ENCODE results near the gene C17orf114.

Gene C17orf114

DNA sequence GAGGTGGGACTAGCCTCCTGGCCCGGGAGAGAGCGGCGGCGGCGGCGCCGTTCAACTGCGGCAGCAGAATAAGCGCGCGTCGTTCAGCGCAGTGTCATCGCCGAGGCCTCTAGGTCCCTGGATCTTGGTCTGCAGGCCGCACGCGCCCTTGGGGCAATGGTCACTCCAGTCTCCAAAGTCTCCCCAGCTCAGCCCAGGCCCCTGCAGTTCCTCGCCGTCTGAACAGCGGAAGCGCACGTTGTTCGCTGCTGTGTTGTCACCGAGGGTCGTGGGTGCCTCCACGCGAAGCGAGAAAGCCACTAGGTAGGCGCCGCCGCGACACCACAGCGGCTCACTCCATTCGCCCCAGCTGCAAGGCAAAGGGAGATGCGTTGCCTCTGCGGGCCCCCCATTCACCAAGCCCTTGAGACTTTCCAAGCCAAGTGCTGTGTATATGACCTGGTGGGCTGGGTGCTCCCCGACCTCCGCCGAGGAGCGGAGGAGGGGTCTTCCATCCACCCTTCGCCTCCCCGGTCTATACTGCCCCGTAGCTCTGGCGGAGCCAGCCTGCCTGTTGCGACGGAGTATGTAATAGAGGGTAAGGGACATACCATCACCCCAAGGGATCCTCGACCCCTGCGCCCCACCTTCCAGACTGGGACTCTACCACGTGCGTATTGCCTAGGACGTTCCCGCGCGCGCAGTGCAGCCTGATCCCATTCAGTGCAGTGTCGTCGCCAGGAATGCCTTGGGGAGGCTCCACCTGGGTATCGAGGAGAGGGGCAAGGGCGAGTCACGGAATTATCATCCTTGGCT, 16.6 kb downstream of the C17orf114 start:
- no peak overlapping the region for H3K27ac Mint-ChIP-seq
- H3K36me3 Mint-ChIP-seq, result no peaks in the 10 kb centered on the region
- H3K4me1 Mint-ChIP-seq, result peaks cover 35% of the 10 kb centered on the region
- no peak overlapping the region for H3K4me3 Mint-ChIP-seq
- no peak for ATAC-seq
- peaks cover 79% of the 10 kb centered on the region for H3K27me3 Mint-ChIP-seq
- H3K9me3 Mint-ChIP-seq, result no peaks in the 10 kb centered on the region

DNA sequence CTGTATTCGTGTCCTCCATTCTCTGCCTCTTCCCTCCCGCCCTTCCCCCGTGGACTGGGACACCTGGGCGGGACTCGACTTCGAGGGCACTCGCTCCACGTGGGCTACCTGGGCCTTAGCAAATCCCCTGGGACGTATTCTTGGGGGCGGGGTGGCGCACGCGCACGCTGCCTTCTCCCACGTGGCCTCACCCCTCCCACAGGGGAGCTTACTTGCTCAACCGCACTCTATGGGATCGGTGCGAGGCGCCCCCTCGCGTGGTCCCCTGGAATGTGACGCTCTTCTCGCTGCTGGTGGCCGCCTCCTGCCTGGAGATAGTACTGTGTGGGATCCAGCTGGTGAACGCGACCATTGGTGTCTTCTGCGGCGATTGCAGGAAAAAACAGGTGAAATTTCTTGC, 19.5 kb downstream of the C17orf114 start:
- Mint-ChIP-seq H3K9me3 (no peaks in the 10 kb centered on the region), H3K36me3 (no peaks in the 10 kb centered on the region), H3K27me3 (peaks cover 81% of the 10 kb centered on the region), H3K27ac (no peak overlapping the region), H3K4me3 (no peak overlapping the region), H3K4me1 (peaks cover 19% of the 10 kb centered on the region)
- no peak for ATAC-seq

DNA sequence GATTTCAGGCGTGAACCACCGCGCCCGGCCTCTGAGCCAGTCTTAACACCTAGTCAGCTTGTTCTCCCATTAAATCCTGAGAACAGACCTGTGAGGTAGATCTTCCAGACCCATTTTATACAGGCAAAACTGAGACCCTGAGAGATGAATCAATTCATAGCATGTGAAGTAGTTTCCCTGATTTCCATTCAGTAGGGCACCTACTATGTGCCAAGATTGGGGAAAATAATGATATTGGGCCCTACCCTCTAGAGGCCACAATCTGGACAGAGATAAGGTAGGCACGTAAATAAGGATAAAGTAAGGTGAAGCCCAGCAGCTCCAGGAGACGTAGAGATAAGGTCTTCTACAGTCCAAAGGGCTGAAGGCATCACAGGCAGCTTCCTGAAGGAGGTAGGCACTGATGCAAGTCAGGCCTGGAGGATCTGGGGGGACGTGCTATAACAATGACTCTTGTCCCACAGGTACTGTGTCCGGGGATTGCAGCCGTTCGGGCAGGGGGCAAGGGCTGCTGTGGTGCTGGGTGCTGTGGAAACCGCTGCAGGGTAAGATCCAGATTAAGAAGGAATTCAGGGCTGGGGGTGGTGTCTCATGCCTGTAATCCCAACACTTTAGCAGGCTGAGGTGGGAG, 21.7 kb downstream of the C17orf114 start:
- no peak overlapping the region for H3K27ac Mint-ChIP-seq

DNA sequence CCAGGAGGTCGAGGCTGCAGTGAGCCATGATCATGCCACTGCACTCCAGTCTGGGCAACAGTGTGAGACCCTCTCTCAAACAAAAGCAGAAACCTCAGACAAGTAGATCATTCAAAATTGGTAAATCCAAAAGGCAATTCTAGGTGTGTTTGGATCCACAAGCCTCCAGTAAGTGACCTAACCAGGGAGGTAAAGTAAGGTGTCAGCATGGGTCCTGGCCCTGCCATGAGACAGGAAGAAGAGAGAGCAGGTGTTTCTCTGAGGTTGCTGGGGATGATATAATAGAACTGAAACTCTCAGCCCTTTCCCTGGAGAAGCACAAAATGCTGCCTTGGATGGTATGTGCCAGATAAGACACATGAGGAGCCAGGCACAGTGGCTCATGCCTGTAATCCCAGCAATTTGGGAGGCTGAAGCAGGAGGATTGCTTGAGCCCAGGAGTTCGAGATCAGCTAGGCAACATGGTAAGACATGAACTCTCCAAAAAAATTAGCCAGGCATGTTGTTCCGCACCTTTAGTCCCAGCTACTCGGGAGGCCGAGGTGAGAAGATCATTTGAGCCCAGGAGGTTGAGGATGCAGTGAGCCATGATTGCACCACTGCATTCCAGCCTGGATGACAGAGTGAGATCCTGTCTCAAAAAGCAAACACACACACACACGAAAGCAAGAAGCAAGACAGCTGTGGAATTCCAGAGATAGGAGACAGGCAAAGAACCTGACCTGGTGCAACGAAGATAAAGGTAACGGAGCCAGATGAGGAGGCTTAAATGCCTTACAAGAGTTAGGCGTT, 24.0 kb downstream of the C17orf114 start:
- Mint-ChIP-seq H3K4me1 (peaks cover 12% of the 10 kb centered on the region), H3K4me3 (no peak overlapping the region), H3K27me3 (peaks cover 76% of the 10 kb centered on the region), H3K36me3 (no peaks in the 10 kb centered on the region), H3K9me3 (no peaks in the 10 kb centered on the region), H3K27ac (no peak overlapping the region)
- no peak for ATAC-seq

More for the DNA sequence above, 21.7 kb downstream of the C17orf114 start:
- H3K4me3 Mint-ChIP-seq, result no peak overlapping the region
- H3K36me3 Mint-ChIP-seq, result no peaks in the 10 kb centered on the region
- peaks cover 76% of the 10 kb centered on the region for H3K27me3 Mint-ChIP-seq
- H3K9me3 Mint-ChIP-seq, result no peaks in the 10 kb centered on the region
- H3K4me1 Mint-ChIP-seq, result peaks cover 3% of the 10 kb centered on the region
- ATAC-seq, result no peak

DNA sequence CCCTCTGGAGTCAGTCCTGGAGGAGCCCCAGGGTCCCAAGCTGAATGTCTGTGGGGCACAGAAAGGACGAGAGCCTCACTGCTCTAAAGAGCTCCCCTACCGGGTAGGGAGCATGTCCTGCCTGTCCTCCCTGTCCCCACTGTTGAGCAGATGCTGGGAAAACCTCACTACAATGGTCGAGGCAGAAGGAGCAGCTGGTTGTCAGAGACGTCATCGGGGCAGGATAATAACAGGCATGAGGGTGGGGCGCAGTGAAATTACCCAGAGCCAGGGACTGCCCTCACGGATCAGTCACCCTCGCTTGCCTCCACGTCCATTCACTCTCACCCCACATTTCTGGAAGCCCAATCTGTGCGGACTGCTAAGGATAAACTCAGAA, 29.9 kb downstream of the C17orf114 start:
- no peaks in the 10 kb centered on the region for H3K36me3 Mint-ChIP-seq
- no peak for ATAC-seq
- peaks cover 74% of the 10 kb centered on the region for H3K27me3 Mint-ChIP-seq
- H3K4me1 Mint-ChIP-seq, result peaks cover 12% of the 10 kb centered on the region
- H3K9me3 Mint-ChIP-seq, result no peaks in the 10 kb centered on the region
- no peak overlapping the region for H3K27ac Mint-ChIP-seq
- no peak overlapping the region for H3K4me3 Mint-ChIP-seq

DNA sequence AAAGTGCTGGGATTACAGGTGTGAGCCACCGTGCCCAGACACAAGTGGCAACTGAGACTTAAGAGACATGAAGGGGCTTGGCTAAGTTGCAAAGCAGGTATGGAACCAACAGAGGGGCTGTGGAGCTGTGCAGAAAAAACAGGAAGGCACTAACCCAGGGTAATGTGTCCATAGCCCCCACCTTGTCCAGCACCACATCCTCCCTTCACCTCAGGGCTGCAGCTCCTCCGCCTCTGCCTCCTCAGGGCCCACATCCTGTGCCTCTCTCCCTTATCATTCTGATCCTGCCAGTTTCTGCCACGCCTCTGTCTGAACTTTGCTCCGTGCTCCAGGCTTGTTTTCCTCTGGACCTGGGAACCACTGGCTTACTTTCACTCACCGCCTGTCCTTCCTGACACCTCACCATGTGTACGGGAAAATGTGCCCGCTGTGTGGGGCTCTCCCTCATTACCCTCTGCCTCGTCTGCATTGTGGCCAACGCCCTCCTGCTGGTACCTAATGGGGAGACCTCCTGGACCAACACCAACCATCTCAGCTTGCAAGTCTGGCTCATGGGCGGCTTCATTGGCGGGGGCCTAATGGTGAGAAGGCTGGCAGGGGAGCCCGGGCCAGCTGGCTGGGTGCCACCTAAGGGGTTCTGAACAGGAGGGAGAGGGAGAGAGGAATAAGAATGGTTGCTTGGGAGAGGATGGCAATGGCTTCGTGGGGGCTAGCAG, 30.5 kb downstream of the C17orf114 start, which contains the start of gene TM4SF5:
Gene TM4SF5, plus strand, starts transcription at position 368 of the 716 bp plus-strand sequence. Its CDS starts 37 bp downstream, at position 405.
- Mint-ChIP-seq H3K36me3 (no peaks in the 10 kb centered on the region), H3K9me3 (no peaks in the 10 kb centered on the region), H3K4me3 (no peak within 1 kb of the TSS), H3K4me1 (peaks cover 12% of the 10 kb centered on the region), H3K27ac (no peak within 1 kb of the TSS), H3K27me3 (peaks cover 68% of the 10 kb centered on the region)
- no peak for ATAC-seq

DNA sequence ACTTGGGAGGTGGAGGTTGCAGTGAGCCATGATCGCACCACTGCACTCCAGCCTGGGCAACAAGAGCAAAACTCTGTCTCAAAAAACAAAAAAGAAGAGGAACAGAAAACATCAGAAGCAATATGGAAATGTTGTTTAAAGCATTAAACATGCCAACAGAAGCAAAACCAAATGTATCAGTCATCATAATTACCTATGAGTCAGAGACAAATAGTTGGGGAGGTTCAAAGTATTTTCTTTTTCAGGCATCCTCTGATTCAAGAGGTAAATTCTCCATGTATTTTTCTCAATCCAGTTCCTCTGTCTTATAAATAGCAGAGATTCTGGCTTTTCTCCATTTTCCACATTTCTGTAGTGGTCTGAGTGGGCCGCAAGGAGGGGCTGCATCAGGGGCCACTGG, 32.5 kb downstream of the C17orf114 start:
- H3K27ac Mint-ChIP-seq, result no peak overlapping the region
- no peak for ATAC-seq
- H3K36me3 Mint-ChIP-seq, result no peaks in the 10 kb centered on the region
- peaks cover 52% of the 10 kb centered on the region for H3K27me3 Mint-ChIP-seq
- H3K9me3 Mint-ChIP-seq, result no peaks in the 10 kb centered on the region
- H3K4me3 Mint-ChIP-seq, result no peak overlapping the region
- peaks cover 7% of the 10 kb centered on the region for H3K4me1 Mint-ChIP-seq

DNA sequence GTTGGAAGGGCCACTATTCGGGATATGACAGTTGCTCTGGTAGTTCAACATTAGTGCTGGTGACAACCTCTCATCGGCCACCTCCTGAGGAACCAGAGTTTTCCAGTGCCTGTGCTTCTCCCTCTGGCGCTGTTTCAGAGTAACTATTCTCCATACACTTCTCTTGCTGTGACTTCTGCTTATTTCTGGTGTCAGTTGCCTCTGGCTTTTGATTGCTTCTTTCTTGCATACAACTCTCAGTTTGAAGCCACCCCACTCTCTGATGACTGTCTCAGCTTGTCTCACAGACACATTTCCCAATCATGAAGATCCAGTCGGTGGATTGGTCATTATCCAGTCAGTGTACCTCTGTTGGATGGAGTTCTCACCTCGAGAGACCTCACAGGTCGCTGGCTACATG, 33.8 kb downstream of the C17orf114 start:
- Mint-ChIP-seq H3K36me3 (no peaks in the 10 kb centered on the region), H3K9me3 (no peaks in the 10 kb centered on the region), H3K4me1 (peaks cover 5% of the 10 kb centered on the region), H3K27me3 (peaks cover 42% of the 10 kb centered on the region), H3K4me3 (no peak overlapping the region), H3K27ac (no peak overlapping the region)
- ATAC-seq, result no peak

DNA sequence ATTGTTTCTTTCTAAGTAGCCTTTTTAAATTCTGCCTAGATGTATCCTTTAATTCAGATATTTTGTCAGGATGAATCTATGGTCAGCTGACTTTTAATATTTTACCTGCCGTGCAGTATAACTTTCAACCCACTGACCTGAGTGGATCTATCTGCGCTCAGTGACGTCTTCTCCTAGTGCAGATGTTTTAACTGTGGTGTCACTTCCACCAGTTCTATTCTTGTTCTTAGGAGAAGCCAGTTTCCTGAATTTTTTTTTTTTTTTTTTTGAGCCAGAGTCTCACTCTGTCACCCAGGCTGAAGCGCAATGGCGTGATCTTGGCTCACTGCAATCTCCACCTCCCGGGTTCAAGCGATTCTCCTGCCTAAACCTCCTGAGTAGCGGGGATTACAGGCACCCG, 35.4 kb downstream of the C17orf114 start:
- no peak overlapping the region for H3K27ac Mint-ChIP-seq
- H3K36me3 Mint-ChIP-seq, result no peaks in the 10 kb centered on the region
- no peaks in the 10 kb centered on the region for H3K9me3 Mint-ChIP-seq
- ATAC-seq, result no peak
- peaks cover 31% of the 10 kb centered on the region for H3K27me3 Mint-ChIP-seq
- no peak overlapping the region for H3K4me3 Mint-ChIP-seq
- peaks cover 5% of the 10 kb centered on the region for H3K4me1 Mint-ChIP-seq

DNA sequence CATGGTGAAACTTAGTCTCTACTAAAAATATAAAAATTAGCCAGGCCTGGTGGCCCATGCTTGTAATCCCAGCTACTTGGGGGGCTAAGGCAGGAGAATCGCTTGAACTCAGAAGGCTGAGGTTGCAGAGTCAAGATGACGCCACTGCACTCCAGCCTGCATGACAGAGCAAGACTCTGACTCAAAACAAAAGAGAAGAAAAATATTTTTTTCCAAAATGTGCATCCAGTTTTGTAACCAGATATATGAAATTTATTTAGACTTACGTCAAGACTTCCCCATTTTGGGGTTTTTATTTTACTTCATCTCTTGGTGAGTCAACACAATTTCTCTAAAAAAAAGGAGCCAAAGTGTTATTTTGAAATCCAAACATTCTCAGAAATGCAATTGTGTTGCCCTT, 35.9 kb downstream of the C17orf114 start:
- H3K36me3 Mint-ChIP-seq, result no peaks in the 10 kb centered on the region
- no peak overlapping the region for H3K27ac Mint-ChIP-seq
- H3K27me3 Mint-ChIP-seq, result peaks cover 27% of the 10 kb centered on the region
- H3K4me1 Mint-ChIP-seq, result peaks cover 5% of the 10 kb centered on the region
- ATAC-seq, result no peak
- H3K9me3 Mint-ChIP-seq, result no peaks in the 10 kb centered on the region
- H3K4me3 Mint-ChIP-seq, result no peak overlapping the region

DNA sequence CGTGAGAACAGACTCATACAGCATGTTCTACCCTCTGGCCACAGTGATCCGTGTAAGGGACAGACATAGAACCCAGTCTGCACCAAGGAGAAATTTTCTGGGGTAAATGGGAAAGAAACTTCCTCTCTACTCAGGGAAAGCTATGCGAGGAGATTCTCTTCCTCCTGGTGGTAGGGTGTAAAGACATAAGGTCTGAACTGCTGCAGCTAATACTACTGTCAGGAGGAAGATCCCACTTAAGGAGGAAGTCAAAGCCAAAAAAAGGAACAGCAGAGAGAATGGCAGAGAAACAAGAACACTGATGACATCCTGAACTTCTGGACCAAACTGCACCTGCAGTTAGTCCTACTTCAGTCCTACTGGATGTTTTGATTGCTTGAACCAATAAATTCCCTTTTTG, 37.5 kb downstream of the C17orf114 start:
- Mint-ChIP-seq H3K36me3 (no peaks in the 10 kb centered on the region), H3K9me3 (no peaks in the 10 kb centered on the region), H3K4me3 (no peak overlapping the region), H3K4me1 (peaks cover 5% of the 10 kb centered on the region), H3K27me3 (peaks cover 17% of the 10 kb centered on the region), H3K27ac (no peak overlapping the region)
- ATAC-seq, result no peak

DNA sequence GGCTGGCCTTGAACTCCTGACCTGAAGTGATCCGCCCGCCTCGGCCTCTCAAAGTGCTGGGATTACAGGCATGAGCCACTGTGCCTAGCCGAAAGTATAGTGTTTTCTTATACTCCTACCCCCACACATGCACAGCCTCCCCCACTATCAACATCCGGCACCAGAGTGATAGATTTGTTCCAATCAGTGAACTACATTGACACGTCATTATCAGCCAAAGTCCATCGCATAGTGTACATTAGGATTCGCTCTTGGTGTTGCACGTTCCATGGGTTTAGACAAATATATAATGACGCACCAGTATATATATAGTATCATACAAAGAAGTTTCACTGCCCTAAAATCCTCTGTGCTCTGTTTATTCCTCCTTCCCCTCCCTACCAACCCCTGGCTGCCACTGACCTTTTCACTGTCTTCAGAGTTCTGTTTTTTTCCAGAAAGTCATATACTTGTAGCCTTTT, 42.3 kb downstream of the C17orf114 start:
- H3K27ac Mint-ChIP-seq, result no peak overlapping the region
- no peak for ATAC-seq
- H3K27me3 Mint-ChIP-seq, result peaks cover 9% of the 10 kb centered on the region
- H3K36me3 Mint-ChIP-seq, result no peaks in the 10 kb centered on the region
- H3K4me3 Mint-ChIP-seq, result no peak overlapping the region
- no peaks in the 10 kb centered on the region for H3K9me3 Mint-ChIP-seq
- H3K4me1 Mint-ChIP-seq, result peaks cover 5% of the 10 kb centered on the region

DNA sequence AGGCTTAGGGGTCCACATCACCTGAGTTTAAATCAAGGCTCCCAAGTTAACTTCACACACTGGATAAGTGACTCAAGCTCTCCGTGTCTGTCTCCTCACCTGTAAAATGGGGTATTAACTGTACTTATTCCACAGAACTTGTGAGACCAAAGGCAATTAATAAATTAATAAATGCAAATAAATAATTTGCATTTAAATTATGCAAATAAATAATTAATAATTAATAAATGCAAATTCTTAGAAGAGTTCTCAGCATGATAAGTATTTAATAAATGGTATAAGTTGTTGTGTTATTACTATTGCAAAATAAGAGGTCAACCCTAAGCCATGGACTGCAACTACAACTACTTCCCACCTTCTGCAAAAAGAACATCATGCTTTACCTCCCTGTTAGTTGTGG, 48.7 kb downstream of the C17orf114 start:
- Mint-ChIP-seq H3K9me3 (no peaks in the 10 kb centered on the region), H3K4me1 (peaks cover 5% of the 10 kb centered on the region), H3K27me3 (peaks cover 52% of the 10 kb centered on the region), H3K4me3 (no peak overlapping the region), H3K27ac (no peak overlapping the region), H3K36me3 (no peaks in the 10 kb centered on the region)
- ATAC-seq, result no peak

DNA sequence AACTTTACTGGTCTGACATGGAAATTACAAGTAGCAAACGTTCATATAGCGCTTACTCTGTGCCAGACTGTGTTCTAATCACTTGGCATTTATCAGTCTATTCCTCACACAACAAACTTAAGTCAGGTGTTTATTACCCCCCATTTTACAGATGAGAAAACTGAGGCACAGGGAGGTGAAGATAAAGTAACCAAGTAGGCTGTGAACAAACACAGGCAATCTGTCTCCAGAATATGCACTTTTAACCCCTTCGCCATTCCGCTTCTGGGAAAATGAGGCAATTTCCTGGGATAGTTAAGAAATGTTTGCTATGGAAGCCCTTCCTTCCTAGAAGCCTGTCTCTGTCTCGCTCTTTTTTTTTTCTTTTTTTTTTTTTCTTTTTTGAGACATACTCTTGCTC, 50.2 kb downstream of the C17orf114 start:
- Mint-ChIP-seq H3K27ac (no peak overlapping the region), H3K4me1 (peaks cover 14% of the 10 kb centered on the region), H3K9me3 (no peaks in the 10 kb centered on the region), H3K27me3 (peaks cover 62% of the 10 kb centered on the region), H3K4me3 (no peak overlapping the region), H3K36me3 (no peaks in the 10 kb centered on the region)
- no peak for ATAC-seq
